Thyroid gland (tissue), 4 donors: ENCODE data around the gene VAPA. TPM values are rescaled to one million over a fixed set of nuclear protein-coding genes. Genes with fewer than 3 reads are reported as not detected.

Source experiments
- DNase-seq, 2 donors: peaks; one replicate each; pipeline ENCODE4 v3.0.0-alpha.2; 2019
- H3K27ac ChIP-seq, 3 donors: fragments of 200-600 bp; sonication (generic); 1 replicate in 2 of 3; 2 replicates in 1 of 3; pipeline ENCODE4 v1.5.1; 2016 to 2019; ENCODE audit warnings: mild to moderate bottlenecking in 1 of 3, moderate library complexity in 1 of 3
- H3K27me3 ChIP-seq: fragments of 200-600 bp; sonication (generic); one replicate; pipeline ENCODE4 v1.5.1; 2019
- H3K36me3 ChIP-seq, 2 donors: fragments of 200-600 bp; sonication (generic); one replicate each; pipeline ENCODE4 v1.5.1; 2016 to 2019
- H3K4me1 ChIP-seq, 2 donors: fragments of 200-600 bp; sonication (generic); one replicate each; pipeline ENCODE4 v1.5.1; 2017 to 2019
- H3K4me3 ChIP-seq, 3 donors: fragments of 200-600 bp; sonication (generic); replicated peaks in 1 of 3; 1 replicate in 2 of 3; 2 replicates in 1 of 3; pipeline ENCODE4 v1.5.1; 2016; ENCODE audit warnings: mild to moderate bottlenecking in 1 of 3
- H3K9me3 ChIP-seq: fragments of 200-600 bp; sonication (generic); one replicate; pipeline ENCODE4 v1.5.1; 2017
- POLR2A ChIP-seq, 2 donors: fragments of 450-650 bp; IDR thresholded peaks; one replicate each; pipeline ENCODE4 v1.6.1; 2017; ENCODE audit warnings: antibody characterized with exemption in 2 of 2, mild to moderate bottlenecking in 2 of 2, moderate library complexity in 1 of 2
- WGBS, 2 donors: methylation state at CpG; one replicate each; pipeline ENCODE4 v1.1.5; 2017; 5-methylcytosine and 5-hydroxymethylcytosine counted together
- intact Hi-C: fragments of 100-400 bp; cut with DNase I; formaldehyde crosslinking; loops from one replicate; pipeline ENCODE4 v1.15.1; 2023
- total RNA-seq, 4 donors: library from RNA; depleted of rRNA; stranded (reverse); fragments of >200 nt; gene quantifications; one replicate each; pipeline ENCODE4 v1.2.3, GENCODE V29; 2016
- TF ChIP-seq, protein P1 (sequence below), 6 experiments: fragments of 200-600 bp in 3 of 6; fragments of 450-650 bp in 3 of 6; sonication (generic) in 3 of 6; IDR thresholded peaks; one replicate each; pipeline ENCODE4 v1.5.1; 2016 to 2019; ENCODE audit warnings: antibody characterized with exemption in 6 of 6, mild to moderate bottlenecking in 2 of 6, inconsistent platforms in 1 of 6, moderate library complexity in 1 of 6

VAPA gene
- total RNA-seq, 4 donors from 2014 or later: 232 to 261 (median 244) TPM

- intact Hi-C loops: no loop called here
- 84 to 90% methylated on average over 4 to 5 of the region's 5 CpGs for WGBS, 2 donors
These were observed 68.9 kb downstream of the VAPA start for GRCh38 chr18:9982711-9983110.

GRCh38 chr18:9984080-9984479 is 70.3 kb downstream of the VAPA start:
- H3K4me3 ChIP-seq: no peak overlapping the region
- no peaks in the 10 kb centered on the region for H3K27me3 ChIP-seq
- no peaks in the 10 kb centered on the region for H3K36me3 ChIP-seq
- TF ChIP-seq POLR2A (IDR thresholded peaks at IDR 0.05): no peak
- TF ChIP-seq, protein P1, sequence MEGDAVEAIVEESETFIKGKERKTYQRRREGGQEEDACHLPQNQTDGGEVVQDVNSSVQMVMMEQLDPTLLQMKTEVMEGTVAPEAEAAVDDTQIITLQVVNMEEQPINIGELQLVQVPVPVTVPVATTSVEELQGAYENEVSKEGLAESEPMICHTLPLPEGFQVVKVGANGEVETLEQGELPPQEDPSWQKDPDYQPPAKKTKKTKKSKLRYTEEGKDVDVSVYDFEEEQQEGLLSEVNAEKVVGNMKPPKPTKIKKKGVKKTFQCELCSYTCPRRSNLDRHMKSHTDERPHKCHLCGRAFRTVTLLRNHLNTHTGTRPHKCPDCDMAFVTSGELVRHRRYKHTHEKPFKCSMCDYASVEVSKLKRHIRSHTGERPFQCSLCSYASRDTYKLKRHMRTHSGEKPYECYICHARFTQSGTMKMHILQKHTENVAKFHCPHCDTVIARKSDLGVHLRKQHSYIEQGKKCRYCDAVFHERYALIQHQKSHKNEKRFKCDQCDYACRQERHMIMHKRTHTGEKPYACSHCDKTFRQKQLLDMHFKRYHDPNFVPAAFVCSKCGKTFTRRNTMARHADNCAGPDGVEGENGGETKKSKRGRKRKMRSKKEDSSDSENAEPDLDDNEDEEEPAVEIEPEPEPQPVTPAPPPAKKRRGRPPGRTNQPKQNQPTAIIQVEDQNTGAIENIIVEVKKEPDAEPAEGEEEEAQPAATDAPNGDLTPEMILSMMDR (IDR thresholded peaks at IDR 0.05): no peak
- no peaks in the 10 kb centered on the region for H3K9me3 ChIP-seq
- 78 to 79% methylated on average over 5 of the region's 5 CpGs for WGBS, 2 donors
- intact Hi-C loops: no loop called here
- H3K4me1 ChIP-seq: peaks cover 4 to 12% of the 10 kb centered on the region in 2 donors
- DNase-seq: no peak
- no peak overlapping the region for H3K27ac ChIP-seq

More at GRCh38 chr18:9982711-9983110, 68.9 kb downstream of the VAPA start:
- peaks cover 4 to 6% of the 10 kb centered on the region in 2 donors for H3K4me1 ChIP-seq
- no peaks in the 10 kb centered on the region for H3K36me3 ChIP-seq
- no peaks in the 10 kb centered on the region for H3K9me3 ChIP-seq
- H3K27ac ChIP-seq: no peak overlapping the region
- no peak for DNase-seq
- H3K27me3 ChIP-seq: no peaks in the 10 kb centered on the region
- TF ChIP-seq POLR2A (IDR thresholded peaks at IDR 0.05): no peak
- TF ChIP-seq, protein P1 (IDR thresholded peaks at IDR 0.05): no peak
- no peak overlapping the region for H3K4me3 ChIP-seq

DNA sequence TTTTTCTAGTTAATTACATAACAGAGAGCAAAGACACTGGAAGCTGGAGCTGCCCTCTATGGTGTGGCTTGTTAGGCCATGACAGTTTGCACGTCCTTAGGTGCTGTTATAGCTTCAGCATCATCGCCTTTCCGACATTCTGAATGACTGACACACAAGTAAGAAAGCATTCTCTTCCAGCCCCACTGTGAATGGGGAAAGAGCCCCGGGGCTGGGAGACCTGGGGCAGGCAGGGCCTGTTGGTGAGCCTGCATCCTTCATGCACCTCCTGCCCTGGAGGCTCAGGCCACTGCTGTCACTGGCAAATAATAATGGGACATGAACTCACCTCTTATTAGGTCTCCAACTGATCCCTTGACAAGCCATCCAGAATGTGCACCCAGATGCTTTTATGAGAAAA is 71.8 kb downstream of the VAPA start:
- intact Hi-C loops: no loop called here
- no peak overlapping the region for H3K27ac ChIP-seq
- no peaks in the 10 kb centered on the region for H3K27me3 ChIP-seq
- no peaks in the 10 kb centered on the region for H3K9me3 ChIP-seq
- no peak for TF ChIP-seq POLR2A (IDR thresholded peaks at IDR 0.05)
- TF ChIP-seq, protein P1 (IDR thresholded peaks at IDR 0.05): no peak
- DNase-seq: no peak
- no peak overlapping the region for H3K4me3 ChIP-seq
- H3K4me1 ChIP-seq: peaks cover 4 to 12% of the 10 kb centered on the region in 2 donors
- H3K36me3 ChIP-seq: no peaks in the 10 kb centered on the region
- 90 to 92% methylated on average over 4 of the region's 4 CpGs for WGBS, 2 donors

- H3K4me3 ChIP-seq: no peak overlapping the region
- no peaks in the 10 kb centered on the region for H3K27me3 ChIP-seq
- intact Hi-C loops: no loop called here
- H3K36me3 ChIP-seq: no peaks in the 10 kb centered on the region
- no peak overlapping the region for H3K27ac ChIP-seq
- WGBS, 2 donors: 89 to 91% methylated on average over 17 of the region's 17 CpGs
- peaks cover 4 to 12% of the 10 kb centered on the region in 2 donors for H3K4me1 ChIP-seq
- no peaks in the 10 kb centered on the region for H3K9me3 ChIP-seq
- TF ChIP-seq, protein P1 (IDR thresholded peaks at IDR 0.05): no peak
- TF ChIP-seq POLR2A (IDR thresholded peaks at IDR 0.05): no peak
- DNase-seq: no peak
These were observed 72.5 kb downstream of the VAPA start for GRCh38 chr18:9986156-9986930.

- intact Hi-C loops: no loop called here
- DNase-seq: peak; percentile 12 to 14
- WGBS, 2 donors: 41 to 68% methylated on average over 8 of the region's 8 CpGs
These were observed 73.5 kb downstream of the VAPA start for GRCh38 chr18:9987345-9987744.

More at GRCh38 chr18:9987345-9987744, 73.5 kb downstream of the VAPA start:
- Histone ChIP-seq H3K4me1 (peaks cover 4 to 12% of the 10 kb centered on the region in 2 donors), H3K36me3 (no peaks in the 10 kb centered on the region), H3K4me3 (no peak overlapping the region), H3K27ac (peak overlapping the region in 2 of 3 donors; percentile 21 to 67), H3K27me3 (no peaks in the 10 kb centered on the region), H3K9me3 (no peaks in the 10 kb centered on the region)
- TF ChIP-seq, protein P1 (IDR thresholded peaks at IDR 0.05): no peak
- TF ChIP-seq POLR2A (IDR thresholded peaks at IDR 0.05): no peak
